Activated B cell treated with CpG ODN at 0.5 μM for 24 hours (primary cell): Measurements from ENCODE around the gene CFAP20DC. TPM values are rescaled to one million over a fixed set of nuclear protein-coding genes. Genes with fewer than 3 reads are reported as not detected.

ENCODE experiments used
- ATAC-seq: fragments of 200-7000 bp; cut with Tn5 transposase; one replicate; pipeline ENCODE4 v1.10.0; 2021; ENCODE audit warnings: low read depth, mild to moderate bottlenecking, moderate library complexity
- CTCF ChIA-PET: fragments of 350-600 bp; sonication (Branson Sonifier 250); formaldehyde crosslinking; loops from one replicate; lab custom pipeline; 2021; ENCODE audit warnings: antibody characterized with exemption; lab: Charles Lee
- POLR2A ChIA-PET: fragments of 350-600 bp; sonication (Branson Sonifier 250); formaldehyde crosslinking; loops from one replicate; lab custom pipeline; 2021; ENCODE audit warnings: antibody characterized with exemption; lab: Charles Lee
- DNase-seq: peaks from one replicate; pipeline ENCODE4 v3.0.0; 2022
- H3K27ac Mint-ChIP-seq: one replicate; pipeline ENCODE4 v1.8.0; 2020; ENCODE audit warnings: mixed read lengths
- H3K27me3 Mint-ChIP-seq: one replicate; pipeline ENCODE4 v1.8.0; 2021; ENCODE audit warnings: mixed read lengths
- H3K36me3 Mint-ChIP-seq: one replicate; pipeline ENCODE4 v1.8.0; 2021; ENCODE audit warnings: low read depth, mixed read lengths
- H3K4me1 Mint-ChIP-seq: one replicate; pipeline ENCODE4 v1.8.0; 2021; ENCODE audit warnings: mixed read lengths
- H3K4me3 Mint-ChIP-seq: one replicate; pipeline ENCODE4 v1.8.0; 2020; ENCODE audit warnings: mild to moderate bottlenecking, mixed read lengths
- H3K9me3 Mint-ChIP-seq: one replicate; pipeline ENCODE4 v1.8.0; 2020; ENCODE audit warnings: mixed read lengths
- intact Hi-C: fragments of 100-400 bp; cut with micrococcal nuclease; formaldehyde crosslinking; loops from one replicate; pipeline ENCODE4 v1.15.1; 2024
- total RNA-seq: library from RNA; stranded (reverse); gene quantifications from 2 replicates; pipeline ENCODE4 v1.2.3, GENCODE V29; 2022
- TF ChIP-seq, protein P1 (sequence below): fragments of 200-600 bp; IDR thresholded peaks from one replicate; pipeline ENCODE4 v1.8.0; 2022; ENCODE audit warnings: antibody characterized with exemption, mild to moderate bottlenecking

The CFAP20DC gene
- total RNA-seq, 1 donor from 2014 or later: 1.6 TPM

DNA sequence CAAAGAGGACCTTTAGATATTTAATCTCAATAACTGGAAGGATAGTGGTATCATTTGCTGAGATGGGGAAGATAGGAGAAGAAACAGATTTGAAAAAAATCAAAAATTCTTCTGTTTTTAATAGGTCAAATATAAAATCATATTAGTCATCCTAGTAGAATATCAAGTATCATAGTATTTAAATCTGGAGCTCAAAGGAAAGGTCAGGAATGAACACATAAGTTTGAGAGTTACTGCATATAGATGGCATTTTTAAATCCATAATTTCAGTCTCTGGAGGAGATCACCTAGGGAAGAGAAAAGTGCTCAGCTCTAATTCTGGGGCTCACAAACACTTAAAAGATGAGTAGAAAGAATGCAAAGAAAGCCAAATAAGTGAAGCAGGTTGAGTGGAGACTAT is 24.9 kb upstream of the CFAP20DC start:
- CTCF ChIA-PET: no interaction called here

DNA sequence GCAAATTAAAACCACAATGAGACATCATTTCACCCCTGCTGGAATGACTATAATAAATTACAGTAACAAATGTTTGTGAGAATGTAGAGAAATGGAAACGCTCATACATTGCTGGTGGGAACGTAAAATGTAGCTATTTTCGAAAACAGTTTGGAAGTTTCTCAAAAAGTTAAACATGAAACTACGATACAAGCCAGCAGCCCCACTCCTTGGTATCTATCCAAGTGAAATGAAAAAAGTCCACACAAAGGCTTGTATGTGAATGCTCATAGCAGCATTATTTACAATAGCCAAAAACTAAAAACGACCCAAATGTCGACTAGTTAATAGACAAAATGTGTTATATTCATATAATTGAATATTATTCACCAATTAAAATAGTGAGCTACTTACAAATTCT is 22.9 kb upstream of the CFAP20DC start:
- Mint-ChIP-seq H3K9me3 (no peaks in the 10 kb centered on the region), H3K36me3 (no peaks in the 10 kb centered on the region), H3K27me3 (peaks cover 14% of the 10 kb centered on the region), H3K27ac (no peak overlapping the region), H3K4me3 (no peak overlapping the region), H3K4me1 (no peaks in the 10 kb centered on the region)
- CTCF ChIA-PET: no interaction called here
- POLR2A ChIA-PET: no interaction called here
- TF ChIP-seq, protein P1, sequence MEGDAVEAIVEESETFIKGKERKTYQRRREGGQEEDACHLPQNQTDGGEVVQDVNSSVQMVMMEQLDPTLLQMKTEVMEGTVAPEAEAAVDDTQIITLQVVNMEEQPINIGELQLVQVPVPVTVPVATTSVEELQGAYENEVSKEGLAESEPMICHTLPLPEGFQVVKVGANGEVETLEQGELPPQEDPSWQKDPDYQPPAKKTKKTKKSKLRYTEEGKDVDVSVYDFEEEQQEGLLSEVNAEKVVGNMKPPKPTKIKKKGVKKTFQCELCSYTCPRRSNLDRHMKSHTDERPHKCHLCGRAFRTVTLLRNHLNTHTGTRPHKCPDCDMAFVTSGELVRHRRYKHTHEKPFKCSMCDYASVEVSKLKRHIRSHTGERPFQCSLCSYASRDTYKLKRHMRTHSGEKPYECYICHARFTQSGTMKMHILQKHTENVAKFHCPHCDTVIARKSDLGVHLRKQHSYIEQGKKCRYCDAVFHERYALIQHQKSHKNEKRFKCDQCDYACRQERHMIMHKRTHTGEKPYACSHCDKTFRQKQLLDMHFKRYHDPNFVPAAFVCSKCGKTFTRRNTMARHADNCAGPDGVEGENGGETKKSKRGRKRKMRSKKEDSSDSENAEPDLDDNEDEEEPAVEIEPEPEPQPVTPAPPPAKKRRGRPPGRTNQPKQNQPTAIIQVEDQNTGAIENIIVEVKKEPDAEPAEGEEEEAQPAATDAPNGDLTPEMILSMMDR: no peak
- intact Hi-C loops: no loop called here
- ATAC-seq (no peak), DNase-seq (no peak)

More for the DNA sequence above, 24.9 kb upstream of the CFAP20DC start:
- H3K4me1 Mint-ChIP-seq: no peaks in the 10 kb centered on the region
- no peaks in the 10 kb centered on the region for H3K36me3 Mint-ChIP-seq
- intact Hi-C loops: no loop called here
- no peak for ATAC-seq
- H3K4me3 Mint-ChIP-seq: no peak overlapping the region
- no peak overlapping the region for H3K27ac Mint-ChIP-seq
- DNase-seq: no peak
- peaks cover 14% of the 10 kb centered on the region for H3K27me3 Mint-ChIP-seq
- no peaks in the 10 kb centered on the region for H3K9me3 Mint-ChIP-seq
- POLR2A ChIA-PET: no interaction called here
- TF ChIP-seq, protein P1: no peak

DNA sequence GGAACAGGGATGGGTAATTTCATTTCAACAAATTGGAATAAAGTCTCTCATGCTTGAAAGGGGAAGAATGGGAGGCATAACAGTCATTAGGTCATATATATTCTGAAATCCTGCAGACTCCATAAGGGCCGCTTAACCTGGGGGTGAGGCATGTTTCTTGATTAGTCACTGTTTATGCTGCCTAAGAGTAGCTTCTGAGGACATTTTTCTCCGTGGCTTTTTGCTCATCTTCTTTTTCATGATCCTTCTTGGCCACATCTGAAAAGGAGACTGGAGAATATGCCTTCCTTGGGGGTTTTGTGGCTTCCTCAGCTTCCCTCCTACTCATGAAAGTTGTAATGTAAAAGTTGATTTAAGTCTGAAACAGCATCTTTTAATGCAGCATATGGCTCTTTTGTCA is 20.0 kb upstream of the CFAP20DC start:
- Mint-ChIP-seq H3K27me3 (peaks cover 14% of the 10 kb centered on the region), H3K36me3 (no peaks in the 10 kb centered on the region), H3K4me3 (no peak overlapping the region), H3K4me1 (no peaks in the 10 kb centered on the region), H3K9me3 (no peaks in the 10 kb centered on the region), H3K27ac (no peak overlapping the region)
- no peak for DNase-seq
- ATAC-seq: no peak
- intact Hi-C loops: no loop called here
- TF ChIP-seq, protein P1: no peak
- CTCF ChIA-PET: interaction anchor here (0.8 kb wide), 1 partner anchor 246 kb away, joined by 3 read pairs; no protein-coding TSS in a partner anchor
- POLR2A ChIA-PET: no interaction called here

- TF ChIP-seq, protein P1: no peak
- Mint-ChIP-seq H3K27ac (no peak overlapping the region), H3K36me3 (no peaks in the 10 kb centered on the region), H3K4me3 (no peak overlapping the region), H3K9me3 (peaks cover 9% of the 10 kb centered on the region), H3K27me3 (peaks cover under 1% of the 10 kb centered on the region), H3K4me1 (no peaks in the 10 kb centered on the region)
- intact Hi-C loops: no loop called here
- ChIA-PET CTCF (interaction anchor here (0.6 kb wide), 1 partner anchor 749 kb away, joined by 3 read pairs; no protein-coding TSS in a partner anchor), POLR2A (no interaction called here)
- DNase-seq (no peak), ATAC-seq (no peak)
These were observed 15.4 kb upstream of the CFAP20DC start for GRCh38 chr3:59065240-59065639.

- Mint-ChIP-seq H3K4me1 (no peaks in the 10 kb centered on the region), H3K27me3 (no peaks in the 10 kb centered on the region), H3K9me3 (peaks cover 9% of the 10 kb centered on the region), H3K4me3 (no peak overlapping the region), H3K27ac (no peak overlapping the region), H3K36me3 (no peaks in the 10 kb centered on the region)
- intact Hi-C loops: no loop called here
- DNase-seq (no peak), ATAC-seq (no peak)
- POLR2A ChIA-PET: no interaction called here
- TF ChIP-seq, protein P1: no peak
- CTCF ChIA-PET: interaction anchor here (0.6 kb wide), 1 partner anchor 749 kb away, joined by 3 read pairs; no protein-coding TSS in a partner anchor
These were observed 14.9 kb upstream of the CFAP20DC start for GRCh38 chr3:59064728-59065127.
